ENCODE data around the gene CHCHD4.

DNA sequence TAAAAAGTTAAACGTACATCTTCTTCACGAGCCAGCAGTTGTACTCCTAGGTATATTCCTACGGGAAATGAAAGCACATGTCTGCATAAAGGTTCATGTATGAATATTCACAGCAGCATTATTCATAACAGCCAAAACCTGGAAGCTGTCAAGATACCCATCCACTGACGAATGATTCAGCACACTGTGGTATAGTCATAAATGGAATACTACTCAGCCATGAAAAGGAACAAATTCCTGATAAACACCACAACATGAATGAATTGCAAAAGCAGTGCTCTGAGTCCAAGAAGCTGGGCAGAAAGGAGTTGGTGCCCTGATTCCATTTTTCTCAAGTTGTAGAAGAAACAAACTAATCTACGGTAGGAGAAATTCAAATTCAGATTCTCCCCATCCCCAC, 4.1 kb upstream of the CHCHD4 start:
- TF ChIP-seq, protein P1, sequence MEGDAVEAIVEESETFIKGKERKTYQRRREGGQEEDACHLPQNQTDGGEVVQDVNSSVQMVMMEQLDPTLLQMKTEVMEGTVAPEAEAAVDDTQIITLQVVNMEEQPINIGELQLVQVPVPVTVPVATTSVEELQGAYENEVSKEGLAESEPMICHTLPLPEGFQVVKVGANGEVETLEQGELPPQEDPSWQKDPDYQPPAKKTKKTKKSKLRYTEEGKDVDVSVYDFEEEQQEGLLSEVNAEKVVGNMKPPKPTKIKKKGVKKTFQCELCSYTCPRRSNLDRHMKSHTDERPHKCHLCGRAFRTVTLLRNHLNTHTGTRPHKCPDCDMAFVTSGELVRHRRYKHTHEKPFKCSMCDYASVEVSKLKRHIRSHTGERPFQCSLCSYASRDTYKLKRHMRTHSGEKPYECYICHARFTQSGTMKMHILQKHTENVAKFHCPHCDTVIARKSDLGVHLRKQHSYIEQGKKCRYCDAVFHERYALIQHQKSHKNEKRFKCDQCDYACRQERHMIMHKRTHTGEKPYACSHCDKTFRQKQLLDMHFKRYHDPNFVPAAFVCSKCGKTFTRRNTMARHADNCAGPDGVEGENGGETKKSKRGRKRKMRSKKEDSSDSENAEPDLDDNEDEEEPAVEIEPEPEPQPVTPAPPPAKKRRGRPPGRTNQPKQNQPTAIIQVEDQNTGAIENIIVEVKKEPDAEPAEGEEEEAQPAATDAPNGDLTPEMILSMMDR (IDR thresholded peaks at IDR 0.05): no peak
- no peak for TF ChIP-seq POLR2AphosphoS5 (IDR thresholded peaks at IDR 0.05; ENCODE audit: low read depth, low read length)
- TF ChIP-seq, protein P2, sequence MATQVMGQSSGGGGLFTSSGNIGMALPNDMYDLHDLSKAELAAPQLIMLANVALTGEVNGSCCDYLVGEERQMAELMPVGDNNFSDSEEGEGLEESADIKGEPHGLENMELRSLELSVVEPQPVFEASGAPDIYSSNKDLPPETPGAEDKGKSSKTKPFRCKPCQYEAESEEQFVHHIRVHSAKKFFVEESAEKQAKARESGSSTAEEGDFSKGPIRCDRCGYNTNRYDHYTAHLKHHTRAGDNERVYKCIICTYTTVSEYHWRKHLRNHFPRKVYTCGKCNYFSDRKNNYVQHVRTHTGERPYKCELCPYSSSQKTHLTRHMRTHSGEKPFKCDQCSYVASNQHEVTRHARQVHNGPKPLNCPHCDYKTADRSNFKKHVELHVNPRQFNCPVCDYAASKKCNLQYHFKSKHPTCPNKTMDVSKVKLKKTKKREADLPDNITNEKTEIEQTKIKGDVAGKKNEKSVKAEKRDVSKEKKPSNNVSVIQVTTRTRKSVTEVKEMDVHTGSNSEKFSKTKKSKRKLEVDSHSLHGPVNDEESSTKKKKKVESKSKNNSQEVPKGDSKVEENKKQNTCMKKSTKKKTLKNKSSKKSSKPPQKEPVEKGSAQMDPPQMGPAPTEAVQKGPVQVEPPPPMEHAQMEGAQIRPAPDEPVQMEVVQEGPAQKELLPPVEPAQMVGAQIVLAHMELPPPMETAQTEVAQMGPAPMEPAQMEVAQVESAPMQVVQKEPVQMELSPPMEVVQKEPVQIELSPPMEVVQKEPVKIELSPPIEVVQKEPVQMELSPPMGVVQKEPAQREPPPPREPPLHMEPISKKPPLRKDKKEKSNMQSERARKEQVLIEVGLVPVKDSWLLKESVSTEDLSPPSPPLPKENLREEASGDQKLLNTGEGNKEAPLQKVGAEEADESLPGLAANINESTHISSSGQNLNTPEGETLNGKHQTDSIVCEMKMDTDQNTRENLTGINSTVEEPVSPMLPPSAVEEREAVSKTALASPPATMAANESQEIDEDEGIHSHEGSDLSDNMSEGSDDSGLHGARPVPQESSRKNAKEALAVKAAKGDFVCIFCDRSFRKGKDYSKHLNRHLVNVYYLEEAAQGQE (IDR thresholded peaks at IDR 0.05; ENCODE audit: insufficient read depth in 1 of 2, low read depth in 2 of 2, low read length in 1 of 2): no peak
- no peak for TF ChIP-seq SIN3A (IDR thresholded peaks at IDR 0.05; ENCODE audit: borderline replicate concordance, insufficient read depth, low read depth, low read length)
- no peak for TF ChIP-seq TCF7L2 (IDR thresholded peaks at IDR 0.05; ENCODE audit: low read depth, low read length)

Data from Panc1 (cell line).